ENCODE measurements around the gene DIAPH2. TPM values are rescaled to one million over a fixed set of nuclear protein-coding genes. Genes with fewer than 3 reads are reported as not detected.

DIAPH2 gene
- total and polyA plus RNA-seq, 2 of the 13 experiments (the other 11 are each of a cell fraction or from before 2014, with no cell fraction given) = 2.1 to 8.5 TPM

DNA sequence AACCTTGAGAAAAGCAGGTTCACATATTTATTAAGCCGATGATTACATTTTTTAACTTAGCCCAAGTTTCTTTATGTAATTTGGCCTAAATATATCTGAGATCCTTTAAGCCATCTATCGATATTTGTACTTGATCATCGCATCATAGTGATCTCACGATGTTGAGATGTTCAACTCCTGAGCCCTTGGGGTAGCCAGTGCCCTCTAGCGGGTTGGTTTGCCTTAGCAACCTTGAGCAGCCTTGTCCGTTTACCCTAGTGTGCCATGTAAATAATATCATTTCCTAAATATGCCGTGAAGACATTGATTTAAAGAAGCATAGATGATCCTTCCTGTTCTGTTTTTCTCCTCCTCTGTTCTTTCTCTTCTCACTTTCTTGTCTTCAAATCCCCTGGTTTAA, 631.3 kb downstream of the DIAPH2 start (continued):
- no peak for TF ChIP-seq ARID5B (CRISPR knock-in tag; IDR thresholded peaks at IDR 0.05)
- no peak for TF ChIP-seq ZNF670 (CRISPR knock-in tag; IDR thresholded peaks at IDR 0.05; ENCODE audit: borderline replicate concordance)
- TF ChIP-seq RBAK (CRISPR knock-in tag; IDR thresholded peaks at IDR 0.05) = no peak
- TF ChIP-seq ZFP36 (IDR thresholded peaks at IDR 0.05; ENCODE audit: borderline replicate concordance, low read depth, low read length, partially characterized antibody) = no peak

DNA sequence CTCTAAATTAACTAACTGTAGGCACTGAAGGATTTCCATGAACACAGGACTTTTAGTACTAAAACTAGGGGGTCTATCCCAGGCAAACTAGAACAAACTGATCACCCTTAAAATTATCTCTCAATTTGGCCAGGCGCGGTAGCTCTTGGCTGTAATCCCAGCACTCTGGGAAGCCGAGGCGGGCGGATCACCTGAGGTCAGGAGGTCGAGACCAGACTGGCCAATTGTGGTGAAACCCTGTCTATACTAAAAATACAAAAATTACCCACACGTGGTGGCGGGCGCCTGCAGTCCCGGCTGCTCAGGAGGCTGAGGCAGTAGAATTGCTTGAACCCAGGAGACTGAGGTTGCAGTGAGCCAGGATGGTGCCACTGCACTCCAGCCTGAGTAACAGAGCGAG, 635.7 kb downstream of the DIAPH2 start:
- ATAC-seq (no peak), DNase-seq (ENCODE audit: low spot score) (no peak), FAIRE-seq (no peak)
- WGBS (ENCODE audit: low lambda C conversion rate) = 93% methylated on average over 8 of the region's 11 CpGs
- ChIA-PET POLR2A (no interaction called here), CTCF (ENCODE audit: low intra/inter-chr PET ratio, low total read pairs) (no interaction called here)
- H3K36me3 ChIP-seq (replicated peaks in 1 of 2; ENCODE audit: control insufficient read depth in 1 of 2, insufficient read depth in 2 of 2, low read length in 2 of 2) = no peaks in the 10 kb centered on the region
- in situ Hi-C loops (cut with HindIII; ENCODE audit: extremely low pct_ligation_motif_present, low pct_unique_long_range_greater_than_20kb) (no loop called here), intact Hi-C loops (cut with micrococcal nuclease; ENCODE audit: unreplicated experiment) (no loop called here)
- no peaks in the 10 kb centered on the region for H3K4me1 ChIP-seq (ENCODE audit: insufficient read depth, low read length)
- H3K9me3 ChIP-seq (ENCODE audit: low read length) = no peaks in the 10 kb centered on the region
- no peaks in the 10 kb centered on the region for H3K79me2 ChIP-seq (ENCODE audit: insufficient read depth, low read length)
- BruUV-seq (replicated peaks) = no TSS peak
- no peak overlapping the region for H3K9ac ChIP-seq (ENCODE audit: insufficient read depth, low read depth, low read length)
- TF ChIP-seq NBN (conservative IDR thresholded peaks at IDR 0.05) (no peak), SRSF9 (IDR thresholded peaks at IDR 0.05; ENCODE audit: borderline replicate concordance, insufficient read depth, low read depth, low read length, poor library complexity, severe bottlenecking) (no peak), ZFX (CRISPR knock-in tag; IDR thresholded peaks at IDR 0.05; ENCODE audit: low read depth) (no peak), NCOA5 (CRISPR knock-in tag; IDR thresholded peaks at IDR 0.05) (no peak), BORCS8-MEF2B (CRISPR knock-in tag; IDR thresholded peaks at IDR 0.05) (no peak), SMAD1 (CRISPR knock-in tag; IDR thresholded peaks at IDR 0.05; ENCODE audit: borderline replicate concordance, low read depth) (no peak), SIX4 (CRISPR knock-in tag; IDR thresholded peaks at IDR 0.05) (no peak), HNF4A (CRISPR knock-in tag; IDR thresholded peaks at IDR 0.05) (no peak), MED8 (CRISPR knock-in tag; IDR thresholded peaks at IDR 0.05; ENCODE audit: insufficient replicate concordance) (no peak), JDP2 (CRISPR knock-in tag; IDR thresholded peaks at IDR 0.05; ENCODE audit: borderline replicate concordance) (no peak), ZNF432 (CRISPR knock-in tag; IDR thresholded peaks at IDR 0.05; ENCODE audit: borderline replicate concordance) (no peak)
- no peaks in the 10 kb centered on the region for H3K27me3 ChIP-seq (ENCODE audit: control insufficient read depth in 1 of 2, insufficient read depth in 2 of 2, low read length in 2 of 2)
- H3K4me3 ChIP-seq (replicated peaks in 1 of 3; ENCODE audit: insufficient read depth in 1 of 3, low read depth in 2 of 3, low read length in 3 of 3) = no peak overlapping the region
- H3K4me2 ChIP-seq (ENCODE audit: low read depth, low read length) = no peak overlapping the region
- H4K20me1 ChIP-seq (ENCODE audit: insufficient read depth, low read length) = no peaks in the 10 kb centered on the region
- H3K27ac ChIP-seq (ENCODE audit: extremely low read length, insufficient read depth, low read length) = no peak overlapping the region
- H2AFZ ChIP-seq (ENCODE audit: low read length) = no peak overlapping the region

Measured in HepG2 (cell line).